HG03097 (cell line): ENCODE measurements around the gene ATP8A2.

Source experiments
- ATAC-seq: cut with Tn5 transposase; IDR thresholded peaks from one replicate; pipeline ENCODE4 v1.9.1; 2021; ENCODE audit not compliant: unreplicated experiment, low FRiP score

Gene ATP8A2

GRCh38 chr13:26019251-26019650 is 647.5 kb downstream of the ATP8A2 start:
- no peak for ATAC-seq

GRCh38 chr13:26019881-26020870 is 648.4 kb downstream of the ATP8A2 start:
- no peak for ATAC-seq

DNA sequence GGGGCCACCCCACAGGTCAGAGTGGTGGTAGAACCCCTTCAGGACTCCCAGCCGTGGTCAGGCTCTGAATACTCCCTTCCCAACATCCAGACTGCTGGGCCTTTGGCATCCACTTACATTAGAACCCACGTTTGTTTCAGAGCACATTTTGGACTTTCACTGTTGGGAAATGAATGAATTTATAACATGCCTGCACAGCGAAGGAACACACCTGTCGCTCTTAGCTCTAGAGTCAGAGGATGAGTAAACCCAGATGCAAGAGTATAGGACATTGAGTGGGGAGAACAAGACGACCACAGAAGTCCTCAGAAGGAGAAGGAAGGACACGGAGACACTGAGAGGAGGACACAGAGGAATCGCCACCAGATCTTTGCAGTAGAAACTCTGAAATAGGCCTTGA is 649.1 kb downstream of the ATP8A2 start:
- ATAC-seq = no peak

- no peak for ATAC-seq
Measured at GRCh38 chr13:26021516-26021915, 649.7 kb downstream of the ATP8A2 start.

DNA sequence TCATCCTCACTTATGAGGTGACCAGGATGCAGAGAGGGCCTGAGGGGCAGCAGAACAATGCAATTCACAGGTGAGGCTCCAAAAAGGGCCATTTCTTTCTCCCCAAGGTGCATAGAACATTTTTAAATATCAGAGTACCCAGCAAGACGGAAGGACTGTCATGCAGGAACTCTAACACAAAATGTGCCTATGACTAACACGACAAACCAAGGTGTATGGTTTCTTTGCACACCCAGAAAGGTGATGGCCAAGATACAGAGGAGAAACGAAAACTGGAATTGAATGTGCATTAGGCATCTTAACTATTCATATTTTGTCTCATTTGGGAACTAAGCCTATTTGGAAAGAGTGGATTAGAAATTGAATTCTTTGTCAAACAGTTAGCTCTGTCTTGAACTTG is 650.2 kb downstream of the ATP8A2 start:
- ATAC-seq = no peak

DNA sequence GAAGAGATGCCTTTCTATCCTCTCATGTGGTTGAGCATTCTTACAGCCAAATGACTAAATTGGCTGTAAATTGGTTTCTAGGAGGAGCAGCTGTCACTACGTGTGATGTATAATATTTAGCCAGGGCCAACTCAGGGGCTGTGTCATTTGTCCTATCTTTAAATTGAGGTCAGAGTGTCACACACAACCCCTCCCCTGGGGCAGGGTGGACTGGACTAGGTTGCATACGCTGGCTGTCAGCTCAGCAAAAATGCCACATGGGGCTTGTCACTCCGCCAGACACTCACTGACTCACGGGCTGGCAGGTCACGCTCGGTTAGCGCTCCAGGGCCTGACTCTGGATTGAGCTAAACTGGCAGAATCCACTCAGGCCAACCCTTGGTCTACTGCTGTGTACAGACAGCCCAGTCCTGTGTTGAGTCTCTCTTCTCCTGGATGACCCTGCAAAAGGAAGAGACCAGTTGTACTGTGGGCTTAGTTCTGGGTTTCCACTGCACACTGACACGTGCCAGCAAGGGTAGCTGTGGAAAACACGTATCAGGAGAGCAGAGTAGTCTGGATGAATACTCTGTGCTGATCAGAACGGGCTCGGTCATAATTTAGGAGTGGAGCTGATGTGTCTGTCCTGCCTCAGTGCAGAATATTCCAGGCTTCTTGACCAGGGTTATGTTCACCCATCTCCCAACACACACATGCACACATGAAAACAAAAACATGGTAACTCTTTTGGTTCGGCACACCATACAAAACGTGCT is 650.9 kb downstream of the ATP8A2 start:
- ATAC-seq = no peak

DNA sequence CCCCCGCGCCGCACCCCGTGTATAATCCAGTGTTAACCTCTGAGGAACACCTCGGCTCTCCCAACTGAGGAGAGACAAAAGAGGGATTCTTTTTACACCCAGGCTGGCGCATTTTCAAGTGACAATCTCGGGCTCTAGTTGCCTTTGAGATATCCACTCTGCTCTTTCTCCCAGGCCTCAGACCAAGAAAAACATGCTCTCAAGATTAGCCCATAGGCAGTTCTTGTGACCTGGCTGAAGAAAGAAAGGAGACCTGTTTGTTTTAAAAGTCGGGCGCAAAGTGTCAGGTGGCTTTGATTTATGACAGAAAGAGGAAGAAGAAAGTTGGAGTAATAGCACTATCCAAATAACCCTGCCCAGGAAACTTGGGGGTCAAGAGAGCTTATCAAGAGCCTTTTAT is 652.8 kb downstream of the ATP8A2 start:
- ATAC-seq = no peak

DNA sequence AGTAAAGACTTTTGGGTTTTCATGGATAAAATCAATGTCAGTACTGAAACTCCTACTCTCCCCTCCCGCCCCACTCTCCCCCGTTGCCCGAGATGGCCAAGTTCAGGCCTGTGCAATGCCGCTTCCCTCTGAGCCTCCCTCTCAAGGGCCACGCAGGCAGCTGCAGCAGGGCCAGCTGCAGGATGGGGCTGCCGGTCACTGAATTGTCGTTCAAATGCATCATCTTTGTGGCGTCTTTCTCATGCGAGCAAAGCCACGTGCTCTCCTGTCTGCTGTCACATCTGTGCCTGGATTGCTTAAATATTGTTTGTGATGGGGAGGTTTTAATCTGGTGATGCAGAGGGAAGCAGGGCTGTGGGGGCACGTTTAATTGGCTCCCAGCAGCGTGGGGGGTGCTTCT is 653.4 kb downstream of the ATP8A2 start:
- no peak for ATAC-seq

- no peak for ATAC-seq
Measured at GRCh38 chr13:26025771-26026170, 654.0 kb downstream of the ATP8A2 start.

GRCh38 chr13:26026211-26026610 is 654.4 kb downstream of the ATP8A2 start:
- no peak for ATAC-seq

- ATAC-seq = no peak
Measured at GRCh38 chr13:26029581-26030136, 657.9 kb downstream of the ATP8A2 start.

DNA sequence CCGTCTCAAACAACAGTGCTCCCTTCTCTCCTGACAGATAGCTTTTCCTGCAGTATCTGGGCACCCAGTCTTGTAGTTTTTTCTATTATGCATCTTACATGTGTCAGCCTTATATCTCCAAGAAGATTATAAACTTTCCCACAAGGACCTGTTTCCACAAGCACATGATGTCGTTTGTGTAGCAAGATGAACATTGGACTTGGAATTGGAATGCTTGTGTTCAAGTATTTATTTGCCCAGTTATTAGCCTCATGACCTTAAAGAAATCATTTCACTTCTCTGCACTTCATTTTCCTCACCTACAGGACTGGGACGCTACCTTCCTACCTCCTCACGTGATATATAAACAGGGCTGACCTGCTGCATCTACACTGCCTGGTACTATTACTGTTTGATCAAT is 658.6 kb downstream of the ATP8A2 start:
- no peak for ATAC-seq

DNA sequence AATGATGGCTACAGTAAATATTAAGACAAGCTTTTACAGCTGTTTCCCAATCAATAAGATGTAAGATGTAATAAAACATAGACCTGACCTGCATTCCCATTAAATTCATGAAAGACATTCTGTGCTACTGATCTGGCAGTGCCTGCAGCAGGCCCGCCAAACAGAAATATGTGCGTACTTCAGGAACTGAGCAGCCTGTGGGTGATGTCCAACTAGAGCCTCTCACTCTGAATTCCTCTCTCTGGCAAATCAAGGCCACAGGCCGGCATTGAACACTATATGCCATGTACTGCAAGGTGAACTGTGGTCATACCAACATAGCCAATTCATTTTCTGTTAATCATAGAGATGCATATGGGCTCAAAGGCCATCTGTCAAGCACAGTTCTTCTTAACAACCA is 662.2 kb downstream of the ATP8A2 start:
- no peak for ATAC-seq

DNA sequence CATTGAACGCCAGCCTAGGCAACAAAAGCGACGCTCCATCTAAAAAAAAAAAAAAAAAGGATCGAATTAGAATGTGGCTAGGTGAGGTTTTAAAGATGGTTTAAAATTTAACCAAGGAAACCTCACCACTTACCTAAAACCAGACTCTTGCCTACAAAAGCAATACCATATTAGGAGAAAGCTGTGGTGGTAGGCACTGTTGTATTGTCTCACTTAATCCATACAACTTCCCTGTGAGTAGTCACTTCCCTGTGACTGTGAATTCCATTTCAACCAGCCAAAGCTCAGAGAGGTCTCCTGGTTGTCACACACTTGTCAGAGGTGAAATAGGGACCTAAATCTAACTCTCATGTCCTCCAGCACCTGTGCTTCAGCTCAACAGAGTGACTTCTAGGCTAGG is 664.6 kb downstream of the ATP8A2 start:
- ATAC-seq = no peak

DNA sequence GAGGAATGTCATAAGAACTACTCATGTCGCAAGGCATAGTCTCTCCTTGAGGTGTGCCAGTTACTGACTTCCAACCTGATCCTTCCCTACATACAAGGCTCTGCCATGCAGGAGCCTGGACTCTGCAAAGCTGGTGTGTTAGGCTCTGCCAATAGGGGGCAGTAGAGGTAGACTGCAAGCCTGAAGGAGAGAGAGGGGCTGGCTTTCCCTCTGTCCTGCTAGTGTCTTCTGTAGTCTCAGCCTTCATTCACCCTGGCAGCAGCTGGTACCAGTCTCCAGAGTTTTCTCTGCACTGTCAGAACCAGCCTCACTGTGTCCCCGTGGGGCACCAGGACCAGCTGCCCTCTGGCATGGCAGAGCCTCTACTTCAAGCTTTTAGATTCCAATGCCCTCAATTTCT is 665.5 kb downstream of the ATP8A2 start:
- no peak for ATAC-seq

GRCh38 chr13:26038931-26039475 is 667.2 kb downstream of the ATP8A2 start:
- no peak for ATAC-seq

DNA sequence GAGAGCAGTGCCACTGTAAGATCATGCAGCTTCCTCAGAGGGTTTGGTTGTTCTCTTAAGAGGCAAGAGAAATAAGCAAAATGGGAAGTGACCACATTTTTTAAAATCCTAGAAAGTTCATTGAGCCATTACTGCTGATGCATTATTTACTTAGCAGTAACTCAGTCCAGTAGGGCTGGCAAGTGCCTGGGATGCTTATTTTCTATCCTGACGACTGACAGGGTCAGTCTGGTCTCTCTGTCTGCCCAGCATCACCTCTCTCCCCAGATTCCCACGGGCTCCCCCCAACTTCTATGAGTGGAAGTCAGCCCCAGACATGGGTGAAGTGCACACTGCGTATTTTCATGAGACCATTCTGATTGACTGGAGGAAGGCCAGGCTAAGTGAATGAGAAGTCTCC is 669.7 kb downstream of the ATP8A2 start:
- no peak for ATAC-seq

DNA sequence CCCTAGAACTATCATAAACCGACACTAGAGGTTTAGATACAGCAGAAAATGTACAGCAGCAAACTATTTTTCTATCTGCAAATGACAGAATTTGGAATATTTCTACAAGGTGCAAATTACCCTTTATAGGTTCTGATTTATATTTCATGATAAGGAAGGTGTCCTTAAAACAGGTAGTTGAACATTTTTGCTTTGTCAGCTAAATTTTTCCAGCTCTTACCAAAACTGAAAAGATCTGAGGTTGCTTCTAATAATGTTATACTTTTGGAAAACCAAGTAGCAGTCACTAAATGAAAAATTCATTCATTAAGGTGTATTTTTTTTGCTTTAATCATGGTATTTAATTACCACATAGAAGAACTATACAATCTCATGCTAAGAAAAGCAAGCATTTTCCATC is 671.0 kb downstream of the ATP8A2 start:
- no peak for ATAC-seq

- ATAC-seq = no peak
Measured at GRCh38 chr13:26045142-26045541, 673.4 kb downstream of the ATP8A2 start.

GRCh38 chr13:26046639-26047038 is 674.9 kb downstream of the ATP8A2 start:
- ATAC-seq = no peak

DNA sequence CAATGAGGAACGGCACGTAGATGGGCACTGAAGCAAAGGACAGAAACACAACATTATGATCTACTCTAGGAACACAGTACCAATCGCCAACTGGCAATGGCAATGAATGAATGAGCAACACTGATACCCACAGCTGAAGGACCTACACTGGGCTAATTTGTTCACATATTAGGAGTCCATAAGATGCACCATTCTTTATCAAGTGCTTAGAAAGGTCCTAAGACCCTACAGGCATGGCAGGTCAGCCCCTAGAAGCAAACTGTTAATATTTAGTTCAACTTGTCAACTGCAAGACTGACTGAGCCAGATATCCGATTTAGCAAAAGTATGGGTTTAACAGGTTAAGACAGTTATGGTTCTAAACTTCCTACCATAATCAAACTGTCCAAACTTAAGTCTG is 675.3 kb downstream of the ATP8A2 start:
- ATAC-seq = no peak
